ENCODE measurements around the gene NEK7.
"Not testable (repeated sequence)": the region's sequence is repeated elsewhere in the genome, so short reads cannot be mapped to it uniquely, and the experiment has no call there.

Gene NEK7

GRCh38 chr1:198298640-198299039, 141.8 kb downstream of the NEK7 start:
- no peak for DNase-seq

- no peak for DNase-seq
Observed at GRCh38 chr1:198300451-198300850, 143.7 kb downstream of the NEK7 start.

- DNase-seq = no peak
Observed at GRCh38 chr1:198304431-198304830, 147.6 kb downstream of the NEK7 start.

- not testable (repeated sequence) for DNase-seq
Observed at GRCh38 chr1:198314817-198315216, 158.0 kb downstream of the NEK7 start.

GRCh38 chr1:198315331-198315730, 158.5 kb downstream of the NEK7 start:
- DNase-seq = not testable (repeated sequence)

- DNase-seq = no peak
Observed at GRCh38 chr1:198316546-198317100, 159.8 kb downstream of the NEK7 start.

GRCh38 chr1:198318085-198318484, 161.3 kb downstream of the NEK7 start:
- no peak for DNase-seq

GRCh38 chr1:198320759-198321158, 164.0 kb downstream of the NEK7 start:
- no peak for DNase-seq

- DNase-seq = no peak
Observed at GRCh38 chr1:198326232-198326631, 169.4 kb downstream of the NEK7 start.

- DNase-seq = no peak
Observed at GRCh38 chr1:198326915-198327314, 170.1 kb downstream of the NEK7 start.

- DNase-seq = no peak
Observed at GRCh38 chr1:198328458-198329032, 171.7 kb downstream of the NEK7 start.

GRCh38 chr1:198330982-198331615, 174.3 kb downstream of the NEK7 start:
- DNase-seq = no peak

GRCh38 chr1:198333744-198334143, 176.9 kb downstream of the NEK7 start:
- no peak for DNase-seq

- no peak for DNase-seq
Observed at GRCh38 chr1:198335663-198336062, 178.9 kb downstream of the NEK7 start.

GRCh38 chr1:198337886-198338285, 181.1 kb downstream of the NEK7 start:
- DNase-seq = no peak

- DNase-seq = no peak
Observed at GRCh38 chr1:198340139-198340538, 183.3 kb downstream of the NEK7 start.

- DNase-seq = no peak
Observed at GRCh38 chr1:198346178-198346577, 189.4 kb downstream of the NEK7 start.

- DNase-seq = no peak
Observed at GRCh38 chr1:198350456-198350855, 193.7 kb downstream of the NEK7 start.

- DNase-seq = no peak
Observed at GRCh38 chr1:198352975-198353695, 196.3 kb downstream of the NEK7 start.

GRCh38 chr1:198357937-198358336, 201.1 kb downstream of the NEK7 start:
- DNase-seq = no peak

- DNase-seq = no peak
Observed at GRCh38 chr1:198359024-198359653, 202.3 kb downstream of the NEK7 start.

- no peak for DNase-seq
Observed at GRCh38 chr1:198360208-198360729, 203.5 kb downstream of the NEK7 start.

GRCh38 chr1:198361237-198361767, 204.5 kb downstream of the NEK7 start:
- no peak for DNase-seq

All from NCI-H1105 (cell line).